Choroid plexus epithelial cell (primary cell): Measurements from ENCODE around the gene CNGA2.

ENCODE experiments used
- DNase-seq: peaks from one replicate; pipeline ENCODE4 v3.0.0-alpha.2; 2010; ENCODE audit warnings: low read depth
- H3K4me3 ChIP-seq: 2 replicates; pipeline ENCODE4 v1.5.1; 2011; ENCODE audit warnings: low read depth, mild to moderate bottlenecking, control low read depth, low read length, moderate library complexity
- CTCF ChIP-seq: conservative IDR thresholded peaks from 2 replicates; pipeline ENCODE4 v1.5.1; 2011; ENCODE audit warnings: low read depth, mild to moderate bottlenecking, control low read depth, inconsistent platforms, low read length, moderate library complexity

Gene CNGA2

GRCh38 chrX:151743651-151744470 lies 9.3 kb downstream of the CNGA2 start:
- DNase-seq, result no peak
- TF ChIP-seq CTCF, result no peak

GRCh38 chrX:151745651-151746050 lies 11.1 kb downstream of the CNGA2 start:
- no peak for DNase-seq
- no peak overlapping the region for H3K4me3 ChIP-seq
- no peak for TF ChIP-seq CTCF

More at GRCh38 chrX:151743651-151744470, 9.3 kb downstream of the CNGA2 start:
- no peak overlapping the region for H3K4me3 ChIP-seq

- no peak for DNase-seq
- H3K4me3 ChIP-seq, result no peak overlapping the region
- TF ChIP-seq CTCF, result no peak
Observed at GRCh38 chrX:151746502-151746901, 12.0 kb downstream of the CNGA2 start.

GRCh38 chrX:151750511-151750910 lies 16.0 kb downstream of the CNGA2 start:
- H3K4me3 ChIP-seq, result no peak overlapping the region
- TF ChIP-seq CTCF, result no peak
- DNase-seq, result no peak

GRCh38 chrX:151752847-151753246 lies 18.3 kb downstream of the CNGA2 start:
- TF ChIP-seq CTCF, result no peak
- DNase-seq, result no peak
- H3K4me3 ChIP-seq, result no peak overlapping the region

- DNase-seq, result peak; percentile 74
- H3K4me3 ChIP-seq, result no peak overlapping the region
- TF ChIP-seq CTCF, result peak; percentile 88
Observed at GRCh38 chrX:151753313-151754046, 18.9 kb downstream of the CNGA2 start.
